ENCODE measurements around the gene FLT1. TPM values are rescaled to one million over a fixed set of nuclear protein-coding genes. Genes with fewer than 3 reads are reported as not detected.

Gene FLT1
- total RNA-seq, 2 experiments from 2014 or later: 2.5 to 3.3 TPM

GRCh38 chr13:28338006-28338574 lies 156.8 kb downstream of the FLT1 start:
- no peak for DNase-seq
- H3K36me3 Mint-ChIP-seq: no peaks in the 10 kb centered on the region
- peaks cover 4% of the 10 kb centered on the region for H3K4me1 Mint-ChIP-seq
- H3K9me3 Mint-ChIP-seq: no peaks in the 10 kb centered on the region
- no peak overlapping the region for H3K27ac Mint-ChIP-seq
- no peak overlapping the region for H3K4me3 Mint-ChIP-seq
- peaks cover 4% of the 10 kb centered on the region for H3K27me3 Mint-ChIP-seq

- peaks cover 4% of the 10 kb centered on the region for H3K27me3 Mint-ChIP-seq
- H3K4me1 Mint-ChIP-seq: peaks cover 4% of the 10 kb centered on the region
- H3K27ac Mint-ChIP-seq: no peak overlapping the region
- no peaks in the 10 kb centered on the region for H3K36me3 Mint-ChIP-seq
- DNase-seq: no peak
- H3K9me3 Mint-ChIP-seq: no peaks in the 10 kb centered on the region
- no peak overlapping the region for H3K4me3 Mint-ChIP-seq
Observed at GRCh38 chr13:28337166-28338005, 157.5 kb downstream of the FLT1 start.

DNA sequence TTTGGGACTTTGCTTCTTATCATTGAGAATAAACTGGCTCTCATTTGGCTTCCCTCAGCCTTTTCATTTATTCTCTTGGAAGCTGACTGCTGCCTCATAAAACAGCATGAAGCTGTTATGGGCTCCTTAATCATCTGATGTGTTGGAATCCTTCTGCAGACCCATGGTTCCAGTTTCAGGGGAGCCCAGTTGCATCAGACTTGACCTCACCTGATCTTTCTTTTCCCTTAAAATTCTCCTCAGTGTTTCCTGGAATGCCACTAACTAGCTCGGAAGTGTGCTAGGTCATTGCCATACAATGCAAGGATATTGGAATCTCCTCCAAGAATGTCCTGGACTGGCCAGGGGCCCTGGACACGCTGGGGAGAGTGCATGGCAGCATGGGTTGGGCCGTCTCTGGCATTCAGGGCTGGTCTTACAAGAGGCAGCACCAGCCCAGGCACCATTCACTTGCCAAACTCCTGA lies 158.7 kb downstream of the FLT1 start:
- no peak for DNase-seq
- Mint-ChIP-seq H3K27me3 (peaks cover 4% of the 10 kb centered on the region), H3K36me3 (no peaks in the 10 kb centered on the region), H3K4me3 (no peak overlapping the region), H3K4me1 (peaks cover 4% of the 10 kb centered on the region), H3K9me3 (no peaks in the 10 kb centered on the region), H3K27ac (no peak overlapping the region)

DNA sequence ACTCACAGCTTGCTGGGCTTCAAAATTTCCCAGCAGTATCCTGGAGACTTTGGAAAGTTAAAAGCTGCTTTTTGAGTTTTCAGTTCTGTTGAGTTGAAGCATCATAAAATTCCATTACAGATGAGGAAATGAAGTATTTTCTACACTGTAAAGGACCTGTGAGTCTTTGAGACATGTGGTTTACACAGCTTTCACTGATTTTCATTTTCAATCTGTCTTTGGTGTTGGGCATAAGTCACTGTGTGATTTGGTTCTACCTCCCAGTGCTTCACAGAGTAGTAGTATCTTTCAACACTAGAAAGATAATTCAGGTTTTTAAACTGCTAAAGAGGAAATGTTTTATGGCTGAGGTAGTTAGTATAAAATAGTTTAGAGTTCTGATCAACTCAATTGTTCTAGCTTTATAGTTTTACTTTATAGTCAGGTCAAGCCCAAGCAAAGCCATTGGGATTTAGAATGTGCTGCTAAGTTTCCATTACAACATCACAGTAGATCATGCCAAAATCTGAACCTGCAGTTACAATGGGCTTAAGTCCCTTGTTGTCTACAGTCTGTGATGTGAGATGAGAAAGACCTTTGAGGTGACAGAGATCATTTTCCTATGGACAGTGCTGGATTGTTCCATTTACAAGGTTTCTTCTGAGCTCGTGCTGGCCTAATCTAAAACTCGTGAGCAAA lies 161.6 kb downstream of the FLT1 start:
- Mint-ChIP-seq H3K9me3 (no peaks in the 10 kb centered on the region), H3K27me3 (peaks cover 4% of the 10 kb centered on the region), H3K4me1 (peaks cover 4% of the 10 kb centered on the region), H3K27ac (no peak overlapping the region), H3K4me3 (no peak overlapping the region), H3K36me3 (no peaks in the 10 kb centered on the region)
- no peak for DNase-seq

DNA sequence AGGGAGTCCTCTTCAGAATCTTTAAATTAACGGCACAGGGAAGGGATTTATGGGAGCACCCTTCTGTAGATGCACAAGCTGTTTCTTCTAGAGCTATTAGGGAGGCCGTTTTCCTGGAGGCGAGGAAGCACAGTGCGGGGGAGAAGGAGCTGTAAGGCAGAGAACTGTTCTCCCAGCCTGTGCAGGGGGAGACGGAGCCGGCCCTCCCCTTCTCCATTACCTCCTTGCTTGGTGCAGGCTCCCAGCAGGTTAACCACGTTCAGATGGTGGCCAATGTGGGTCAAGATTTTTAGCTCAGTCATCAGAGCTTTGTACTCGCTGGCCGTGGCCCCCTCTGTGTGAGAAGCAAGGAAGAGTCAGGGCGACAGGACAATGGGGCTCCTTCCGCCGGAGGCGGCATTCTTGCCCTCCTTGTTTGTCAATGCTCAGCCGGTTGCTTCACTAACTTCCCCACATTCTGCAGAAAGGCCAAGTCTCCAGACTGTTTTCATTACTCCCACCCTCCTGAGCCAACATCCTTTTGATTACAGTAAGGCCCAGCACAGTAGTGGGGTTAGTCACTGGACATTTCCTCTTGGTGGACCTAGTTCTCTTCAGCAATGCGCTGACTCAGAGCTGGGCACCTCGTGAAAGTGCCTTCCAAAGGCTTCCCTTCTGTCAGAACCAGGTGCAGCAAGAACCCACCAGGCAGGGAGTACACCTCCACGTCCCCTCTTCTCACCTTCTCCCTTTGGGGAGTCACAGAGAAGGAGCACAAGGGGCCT lies 165.4 kb downstream of the FLT1 start:
- H3K27ac Mint-ChIP-seq: no peak overlapping the region
- no peaks in the 10 kb centered on the region for H3K36me3 Mint-ChIP-seq
- H3K27me3 Mint-ChIP-seq: no peaks in the 10 kb centered on the region
- H3K4me1 Mint-ChIP-seq: peaks cover 4% of the 10 kb centered on the region
- DNase-seq: no peak
- no peaks in the 10 kb centered on the region for H3K9me3 Mint-ChIP-seq
- no peak overlapping the region for H3K4me3 Mint-ChIP-seq

DNA sequence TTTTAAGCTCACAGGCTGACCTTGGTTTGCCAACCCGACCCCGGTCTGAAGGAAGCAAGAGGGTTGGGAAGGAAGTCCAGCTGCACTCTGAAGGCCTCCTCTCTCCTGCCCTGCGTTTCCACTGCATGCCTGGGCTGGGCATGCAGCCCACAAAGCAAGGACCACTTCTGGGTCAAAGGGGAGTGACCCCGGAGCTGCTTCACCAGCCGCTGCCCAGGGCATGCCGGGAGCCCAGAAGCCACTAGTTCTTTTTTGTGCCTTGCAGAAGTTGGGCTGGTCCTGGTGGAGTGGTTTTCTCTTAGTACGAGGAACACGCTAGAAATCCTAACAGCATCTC lies 166.7 kb downstream of the FLT1 start:
- peaks cover under 1% of the 10 kb centered on the region for H3K4me1 Mint-ChIP-seq

GRCh38 chr13:28327373-28328270 lies 167.3 kb downstream of the FLT1 start:
- Mint-ChIP-seq H3K27ac (no peak overlapping the region), H3K36me3 (no peaks in the 10 kb centered on the region), H3K9me3 (no peaks in the 10 kb centered on the region), H3K4me1 (no peaks in the 10 kb centered on the region), H3K27me3 (no peaks in the 10 kb centered on the region), H3K4me3 (no peak overlapping the region)
- DNase-seq: no peak

More for the DNA sequence above, 166.7 kb downstream of the FLT1 start:
- no peak for DNase-seq
- Mint-ChIP-seq H3K27me3 (no peaks in the 10 kb centered on the region), H3K9me3 (no peaks in the 10 kb centered on the region), H3K27ac (no peak overlapping the region), H3K4me3 (no peak overlapping the region), H3K36me3 (no peaks in the 10 kb centered on the region)

DNA sequence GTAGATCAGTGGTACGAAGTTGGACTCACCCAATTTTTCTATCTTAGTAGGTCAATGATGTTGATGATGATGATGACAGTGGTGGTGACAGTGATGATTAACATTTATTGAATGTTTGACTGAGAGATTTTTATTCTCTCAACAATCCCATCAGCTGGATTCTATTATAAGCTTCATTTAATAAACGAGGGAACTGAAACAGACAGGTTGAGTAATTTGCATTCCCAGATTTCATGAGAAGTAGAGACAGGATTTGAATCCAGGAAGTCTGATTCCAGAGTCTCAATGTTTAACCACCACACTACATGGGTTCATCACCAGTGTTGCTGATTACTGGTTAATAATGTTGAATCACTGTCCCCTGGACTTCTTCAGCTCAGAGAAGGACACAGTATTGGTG lies 168.9 kb downstream of the FLT1 start:
- DNase-seq: no peak
- H3K4me3 Mint-ChIP-seq: no peak overlapping the region
- H3K27me3 Mint-ChIP-seq: no peaks in the 10 kb centered on the region
- H3K27ac Mint-ChIP-seq: no peak overlapping the region
- no peaks in the 10 kb centered on the region for H3K9me3 Mint-ChIP-seq
- no peaks in the 10 kb centered on the region for H3K36me3 Mint-ChIP-seq
- no peaks in the 10 kb centered on the region for H3K4me1 Mint-ChIP-seq

DNA sequence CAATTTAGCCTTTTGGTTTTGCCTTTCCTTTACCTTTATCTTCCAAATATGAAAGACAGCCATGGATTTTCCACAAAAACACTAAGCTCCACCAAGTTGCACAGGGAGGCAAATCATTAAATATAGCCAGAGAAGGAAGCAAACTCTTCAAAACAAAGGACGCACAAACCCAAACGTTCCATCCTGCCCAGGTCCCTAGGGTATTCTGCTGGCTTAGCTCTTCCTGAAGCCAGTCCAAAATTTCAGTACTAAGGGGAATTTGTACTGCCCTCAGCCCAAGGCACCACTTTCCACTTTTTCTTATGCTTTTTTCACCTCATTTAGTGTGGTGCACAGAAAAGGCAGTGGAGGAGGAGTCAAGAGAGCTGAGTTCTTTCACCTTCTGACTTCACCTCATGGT lies 169.9 kb downstream of the FLT1 start:
- Mint-ChIP-seq H3K4me1 (no peaks in the 10 kb centered on the region), H3K9me3 (no peaks in the 10 kb centered on the region), H3K27me3 (no peaks in the 10 kb centered on the region), H3K27ac (no peak overlapping the region), H3K36me3 (no peaks in the 10 kb centered on the region), H3K4me3 (no peak overlapping the region)
- no peak for DNase-seq

DNA sequence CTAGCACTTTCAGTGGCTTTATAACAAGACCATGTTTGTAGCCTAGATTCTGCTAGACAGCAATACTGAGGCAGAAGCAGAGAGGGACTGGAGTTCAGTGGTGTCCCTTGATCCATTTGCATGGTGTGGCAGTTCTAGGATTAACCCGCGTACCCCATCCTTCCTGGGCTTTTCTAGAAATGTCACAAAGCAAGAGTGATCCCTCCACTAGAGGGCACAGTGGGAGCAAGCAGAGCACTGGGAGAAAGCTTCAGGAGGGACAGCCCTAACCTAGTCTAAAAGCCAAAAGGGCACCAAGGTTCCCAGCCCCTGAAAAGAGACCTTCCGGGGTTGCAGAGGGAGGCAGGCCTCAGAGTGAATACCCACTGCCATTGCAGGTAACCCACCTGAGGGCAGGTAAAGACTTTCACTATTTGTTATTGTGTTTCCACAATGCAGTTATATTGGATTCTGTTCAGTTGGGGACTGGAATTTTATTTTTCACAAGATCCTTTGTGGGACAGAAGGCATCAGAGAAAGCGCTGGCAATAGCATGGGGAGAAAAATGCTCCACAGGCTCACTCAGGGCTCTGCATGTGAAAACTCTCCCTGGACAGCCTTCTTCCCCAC lies 170.6 kb downstream of the FLT1 start:
- no peak overlapping the region for H3K27ac Mint-ChIP-seq
- H3K9me3 Mint-ChIP-seq: no peaks in the 10 kb centered on the region
- no peaks in the 10 kb centered on the region for H3K4me1 Mint-ChIP-seq
- DNase-seq: peak; percentile 45
- no peak overlapping the region for H3K4me3 Mint-ChIP-seq
- H3K27me3 Mint-ChIP-seq: no peaks in the 10 kb centered on the region
- no peaks in the 10 kb centered on the region for H3K36me3 Mint-ChIP-seq

- Mint-ChIP-seq H3K4me1 (no peaks in the 10 kb centered on the region), H3K27me3 (no peaks in the 10 kb centered on the region), H3K9me3 (no peaks in the 10 kb centered on the region), H3K4me3 (no peak overlapping the region), H3K36me3 (no peaks in the 10 kb centered on the region), H3K27ac (no peak overlapping the region)
- DNase-seq: no peak
Observed at GRCh38 chr13:28322256-28322905, 172.5 kb downstream of the FLT1 start.

DNA sequence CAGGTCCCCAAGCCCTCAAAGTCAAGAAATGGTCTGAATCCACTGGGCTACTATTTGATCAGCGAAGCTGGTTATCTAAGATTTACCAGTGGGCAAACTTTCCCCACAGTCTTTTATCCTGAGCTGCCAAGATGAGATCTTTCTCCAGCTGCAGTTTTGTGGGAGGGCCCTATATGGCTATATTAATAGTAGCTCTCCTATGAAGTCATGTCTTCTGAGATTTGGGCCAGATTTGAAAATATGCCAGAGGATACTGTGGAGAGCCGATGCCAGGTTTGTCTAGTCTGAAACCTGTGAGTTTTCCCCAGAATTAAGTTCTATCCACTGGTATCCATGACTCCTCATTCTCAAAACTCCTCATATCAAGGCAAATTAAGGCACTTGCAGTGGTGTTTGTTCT lies 173.2 kb downstream of the FLT1 start:
- Mint-ChIP-seq H3K4me3 (no peak overlapping the region), H3K27me3 (no peaks in the 10 kb centered on the region), H3K27ac (no peak overlapping the region), H3K4me1 (no peaks in the 10 kb centered on the region), H3K9me3 (no peaks in the 10 kb centered on the region), H3K36me3 (no peaks in the 10 kb centered on the region)
- DNase-seq: no peak

DNA sequence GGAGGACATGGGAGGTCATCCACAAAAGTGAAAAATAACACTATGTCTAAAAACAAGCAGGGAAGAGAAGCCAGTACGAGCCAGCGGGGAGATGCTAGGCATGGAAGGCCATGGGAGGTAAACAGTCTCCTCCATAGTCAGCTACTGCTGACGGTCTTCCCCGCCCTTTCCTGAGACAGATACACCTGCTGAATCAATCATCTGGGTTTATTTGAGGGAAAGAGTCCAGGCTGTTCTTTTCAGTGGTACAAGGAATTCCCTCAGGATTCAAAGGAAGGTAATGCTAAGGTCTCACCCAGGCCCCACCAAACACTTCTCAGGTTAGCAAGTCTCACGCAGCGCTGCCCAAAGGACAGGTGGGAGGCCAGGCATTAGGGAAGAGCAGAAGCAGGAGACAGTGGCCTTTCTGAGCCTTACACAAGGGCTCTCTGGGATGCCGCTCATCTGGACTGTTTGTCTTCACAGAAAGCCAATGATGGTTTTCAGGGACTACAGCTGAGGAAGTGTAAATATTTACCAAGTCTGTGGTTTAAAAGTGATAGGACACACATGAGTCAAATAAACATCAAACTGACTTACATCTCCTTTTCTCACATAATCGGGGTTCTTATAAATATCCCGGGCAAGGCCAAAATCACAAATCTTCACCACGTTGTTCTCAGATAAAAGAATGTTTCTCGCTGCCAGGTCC lies 173.9 kb downstream of the FLT1 start:
- H3K27ac Mint-ChIP-seq: no peak overlapping the region
- H3K9me3 Mint-ChIP-seq: no peaks in the 10 kb centered on the region
- no peaks in the 10 kb centered on the region for H3K36me3 Mint-ChIP-seq
- no peaks in the 10 kb centered on the region for H3K4me1 Mint-ChIP-seq
- DNase-seq: no peak
- H3K27me3 Mint-ChIP-seq: no peaks in the 10 kb centered on the region
- H3K4me3 Mint-ChIP-seq: no peak overlapping the region

All from activated naive CD8-positive, alpha-beta T cell treated with anti-CD3 and anti-CD28 coated beads for 36 hours (primary cell).